DND-41 (cell line): Measurements from ENCODE around the gene SND1.

Source experiments
- EZH2 ChIP-seq: IDR thresholded peaks from 3 replicates; pipeline ENCODE4 v1.6.1; 2012; ENCODE audit warnings: borderline replicate concordance, low read depth, mild to moderate bottlenecking, moderate library complexity, low read length, inconsistent platforms; ENCODE audit not compliant: severe bottlenecking
- TF ChIP-seq, protein P1 (sequence below): IDR thresholded peaks from 2 replicates; pipeline ENCODE4 v1.5.1; 2012; ENCODE audit warnings: borderline replicate concordance, low read length, moderate library complexity, mild to moderate bottlenecking; ENCODE audit not compliant: poor library complexity, severe bottlenecking; ENCODE audit errors: extremely low read depth

- TF ChIP-seq, protein P1, sequence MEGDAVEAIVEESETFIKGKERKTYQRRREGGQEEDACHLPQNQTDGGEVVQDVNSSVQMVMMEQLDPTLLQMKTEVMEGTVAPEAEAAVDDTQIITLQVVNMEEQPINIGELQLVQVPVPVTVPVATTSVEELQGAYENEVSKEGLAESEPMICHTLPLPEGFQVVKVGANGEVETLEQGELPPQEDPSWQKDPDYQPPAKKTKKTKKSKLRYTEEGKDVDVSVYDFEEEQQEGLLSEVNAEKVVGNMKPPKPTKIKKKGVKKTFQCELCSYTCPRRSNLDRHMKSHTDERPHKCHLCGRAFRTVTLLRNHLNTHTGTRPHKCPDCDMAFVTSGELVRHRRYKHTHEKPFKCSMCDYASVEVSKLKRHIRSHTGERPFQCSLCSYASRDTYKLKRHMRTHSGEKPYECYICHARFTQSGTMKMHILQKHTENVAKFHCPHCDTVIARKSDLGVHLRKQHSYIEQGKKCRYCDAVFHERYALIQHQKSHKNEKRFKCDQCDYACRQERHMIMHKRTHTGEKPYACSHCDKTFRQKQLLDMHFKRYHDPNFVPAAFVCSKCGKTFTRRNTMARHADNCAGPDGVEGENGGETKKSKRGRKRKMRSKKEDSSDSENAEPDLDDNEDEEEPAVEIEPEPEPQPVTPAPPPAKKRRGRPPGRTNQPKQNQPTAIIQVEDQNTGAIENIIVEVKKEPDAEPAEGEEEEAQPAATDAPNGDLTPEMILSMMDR = no peak
- no peak for TF ChIP-seq EZH2
Measured at GRCh38 chr7:127835679-127836078, 183.7 kb downstream of the SND1 start.
